GM19351 (cell line): ENCODE results near the gene SIRT5.
A peak's percentile ranks its signal among the peaks of the same experiment; 100 is the strongest.

ENCODE experiments used
- ATAC-seq: cut with Tn5 transposase; IDR thresholded peaks from one replicate; pipeline ENCODE4 v1.9.1; 2021; ENCODE audit warnings: mild to moderate bottlenecking, moderate library complexity; ENCODE audit not compliant: unreplicated experiment

Gene SIRT5

DNA sequence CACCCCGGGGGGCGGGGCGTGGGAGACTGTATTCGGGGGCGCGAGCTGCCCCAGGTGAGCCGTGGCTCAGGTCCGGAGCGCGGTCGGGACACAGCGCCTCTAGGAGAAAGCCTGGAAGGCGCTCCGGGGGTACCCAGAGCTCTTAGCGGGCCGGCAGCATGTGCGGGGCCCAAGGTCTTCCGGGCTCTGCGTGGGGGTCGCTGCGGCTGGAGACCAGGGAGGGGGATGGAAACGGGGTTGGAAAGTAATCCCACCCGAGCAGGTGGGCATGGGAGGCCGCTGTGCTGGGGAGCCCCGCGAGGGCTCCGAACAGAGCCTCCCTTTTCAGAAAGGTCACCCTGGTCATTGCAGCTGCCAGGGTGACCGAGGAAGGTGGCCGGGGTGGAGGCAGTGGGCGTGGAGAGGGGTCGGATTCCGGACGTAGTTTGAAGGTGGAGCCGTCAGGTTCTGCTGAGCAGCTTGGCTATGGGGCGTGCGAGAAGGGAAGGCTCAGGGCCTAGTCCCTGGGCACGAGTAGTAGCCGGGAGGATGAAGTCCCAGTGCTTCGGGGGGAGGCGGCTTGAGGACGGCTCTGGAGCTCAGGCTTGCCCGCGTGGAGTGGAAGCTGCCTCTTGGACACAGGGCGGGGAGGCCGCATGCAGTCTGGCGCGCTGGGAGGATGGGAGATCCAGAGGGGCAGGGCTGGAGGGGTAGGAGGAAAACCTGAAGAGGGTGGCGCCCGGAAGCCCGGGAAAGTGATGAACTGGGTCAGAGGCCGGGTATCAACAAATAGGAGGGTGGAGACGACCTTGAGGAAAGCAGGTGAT, at the start of gene SIRT5:
TSS of gene SIRT5 (plus strand) at position 31 of the 806 bp plus-strand sequence. CDS start 9,510 bp downstream, outside the sequence.
- peak; percentile 70 for ATAC-seq

DNA sequence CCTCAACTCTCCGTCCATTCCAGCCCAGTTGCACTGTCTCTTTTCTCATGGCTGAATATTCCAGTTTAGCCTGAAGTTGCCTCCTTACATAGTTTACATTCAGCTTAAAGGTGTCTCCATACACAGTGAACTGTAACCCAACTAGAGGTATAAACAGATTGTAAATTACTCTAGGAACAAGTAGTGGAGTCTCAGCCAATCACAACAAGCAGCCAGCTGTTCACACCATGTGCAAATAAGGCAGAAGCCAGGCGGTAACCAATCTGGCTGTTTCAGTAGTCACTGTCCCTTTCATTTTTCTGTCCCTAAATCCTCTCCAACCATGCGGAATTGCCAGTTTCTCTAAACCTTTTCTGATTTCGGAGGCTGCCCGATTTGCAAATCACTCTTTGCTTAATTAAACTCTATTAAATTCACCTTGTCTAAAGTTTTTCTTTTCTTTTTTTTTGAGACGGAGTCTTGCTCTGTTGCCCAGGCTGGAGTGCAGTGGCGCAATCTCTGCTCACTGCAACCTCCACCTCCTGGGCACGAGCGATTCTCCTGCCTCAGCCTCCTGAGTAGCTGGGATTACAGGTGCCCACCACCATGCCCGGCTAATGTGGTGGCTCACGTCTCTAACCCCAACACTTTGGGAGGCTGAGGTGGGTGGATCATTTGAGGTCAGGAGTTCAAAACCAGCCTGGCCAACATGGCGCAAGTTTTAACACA, 49.4 kb upstream of the SIRT5 start:
- no peak for ATAC-seq

DNA sequence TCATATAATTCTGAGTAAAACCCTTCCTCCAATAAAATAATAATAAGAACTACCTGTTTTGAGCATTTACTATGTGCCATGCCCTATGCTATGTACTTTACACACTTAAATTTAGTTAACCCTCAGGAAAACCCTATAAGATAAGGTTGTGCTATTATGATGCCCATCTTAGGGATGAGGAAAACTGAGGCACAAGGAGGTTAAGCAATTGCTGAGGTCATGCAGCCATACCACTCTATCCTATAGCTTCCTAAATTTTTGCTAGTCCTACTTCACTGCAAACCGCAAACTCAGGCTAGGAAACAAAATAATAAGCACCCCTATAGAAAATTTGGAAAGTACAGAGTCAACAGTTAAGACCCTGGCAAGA, 48.1 kb upstream of the SIRT5 start:
- ATAC-seq: no peak

DNA sequence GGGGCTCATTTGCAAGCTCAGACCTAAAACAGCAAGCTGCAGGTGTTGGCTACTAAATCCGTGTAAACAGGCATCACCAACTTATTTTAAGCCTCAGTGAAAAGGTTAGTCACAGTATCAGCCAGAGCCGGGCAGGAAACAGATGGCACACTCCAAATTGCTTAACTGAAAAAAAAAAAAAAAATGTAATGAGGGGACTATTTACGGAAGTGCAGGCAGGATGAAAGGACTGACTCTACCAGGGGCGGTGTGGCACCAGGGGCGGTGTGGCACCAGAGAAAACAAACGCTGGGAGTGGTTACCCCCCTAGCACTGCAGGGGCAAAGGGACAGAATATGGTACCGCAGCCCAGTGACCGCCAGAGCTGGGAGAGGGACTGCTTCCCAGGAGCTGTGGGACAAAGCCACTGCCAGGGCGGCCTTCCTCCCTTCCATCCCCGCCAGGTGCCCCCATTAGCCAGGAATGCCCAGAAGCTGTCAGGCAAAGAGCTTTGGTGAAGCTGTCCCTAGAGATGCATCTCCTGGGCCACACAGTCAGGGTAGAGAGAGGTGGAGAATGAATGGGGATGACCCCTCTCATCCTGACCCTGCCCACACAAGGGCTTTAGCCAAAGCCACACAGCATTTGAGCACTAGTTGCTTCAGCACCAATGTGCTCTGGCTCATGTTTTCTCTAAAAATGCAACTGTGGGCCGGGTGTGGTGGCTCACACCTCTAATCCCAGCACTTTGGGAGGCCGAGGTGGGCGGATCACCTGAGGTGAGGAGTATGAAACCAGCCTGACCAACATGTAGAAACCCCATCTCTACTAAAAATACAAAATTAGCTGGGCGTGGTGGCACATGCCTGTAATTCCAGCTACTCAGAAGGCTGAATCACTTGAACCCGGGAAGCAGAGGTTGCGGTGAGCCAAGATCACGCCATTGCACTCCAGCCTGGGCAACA, 47.4 kb upstream of the SIRT5 start:
- ATAC-seq: peak; percentile 86

DNA sequence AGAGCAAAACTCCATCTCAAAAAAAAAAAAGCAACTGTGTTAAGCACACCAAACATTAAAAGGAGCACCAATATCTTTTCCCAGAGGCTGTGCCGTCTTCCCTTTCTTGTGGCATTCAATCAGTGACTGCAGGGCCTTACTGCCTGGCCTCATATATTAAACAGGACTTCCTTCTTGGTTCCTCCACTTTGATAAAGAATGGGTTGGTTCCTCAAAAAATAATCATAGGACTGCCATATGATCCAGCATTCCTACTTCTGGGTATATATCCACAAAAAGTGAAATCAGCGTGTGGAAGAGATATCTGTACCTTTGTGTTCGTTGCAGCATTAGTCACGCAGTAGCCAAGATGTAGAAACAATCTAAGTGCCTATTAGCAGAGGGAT, 46.7 kb upstream of the SIRT5 start:
- no peak for ATAC-seq

DNA sequence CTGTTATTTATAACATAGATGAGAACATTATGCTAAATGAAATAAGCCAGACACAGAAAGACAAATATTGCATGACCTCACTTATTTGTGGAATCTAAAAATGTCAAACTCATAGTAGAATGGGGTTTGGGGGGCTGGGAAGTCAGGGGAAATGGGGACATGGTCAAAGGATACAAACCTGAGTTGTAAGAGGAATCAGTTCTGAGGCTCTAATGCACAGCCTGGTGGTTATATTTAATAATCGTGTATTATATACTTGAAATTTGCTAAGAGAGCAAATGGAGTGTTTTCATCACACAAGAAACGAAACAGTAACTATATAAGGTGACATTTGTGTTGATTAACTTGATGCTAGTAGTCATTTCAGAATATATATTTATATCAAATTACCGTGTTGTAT, 46.2 kb upstream of the SIRT5 start:
- no peak for ATAC-seq

DNA sequence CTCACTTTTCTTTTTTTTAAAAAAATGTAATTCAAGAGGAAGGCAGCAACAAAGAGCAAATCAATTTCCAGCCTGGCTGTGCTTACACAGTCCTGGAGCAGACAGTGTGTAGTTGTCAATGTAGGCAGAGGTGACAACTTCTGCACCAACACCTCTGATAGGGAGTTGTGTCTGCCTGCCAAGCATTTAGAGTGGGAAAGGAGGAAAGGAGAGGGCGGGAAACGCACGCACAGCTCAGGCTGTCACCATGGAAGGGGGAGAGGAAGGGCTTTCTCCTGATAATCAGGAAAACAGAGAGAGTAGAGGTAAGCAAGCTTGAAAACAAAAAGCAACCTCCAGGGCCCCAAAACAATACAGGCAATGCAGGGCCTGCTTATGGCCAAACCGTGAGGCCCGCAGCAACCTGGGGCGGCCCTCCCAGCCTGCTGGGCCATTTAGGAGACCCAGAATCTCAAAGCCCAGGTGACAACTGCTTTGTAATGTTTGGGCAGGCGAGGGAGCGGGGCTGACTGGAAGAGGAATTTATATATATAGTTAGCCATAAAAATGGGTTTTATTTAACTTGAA, 45.5 kb upstream of the SIRT5 start:
- no peak for ATAC-seq

DNA sequence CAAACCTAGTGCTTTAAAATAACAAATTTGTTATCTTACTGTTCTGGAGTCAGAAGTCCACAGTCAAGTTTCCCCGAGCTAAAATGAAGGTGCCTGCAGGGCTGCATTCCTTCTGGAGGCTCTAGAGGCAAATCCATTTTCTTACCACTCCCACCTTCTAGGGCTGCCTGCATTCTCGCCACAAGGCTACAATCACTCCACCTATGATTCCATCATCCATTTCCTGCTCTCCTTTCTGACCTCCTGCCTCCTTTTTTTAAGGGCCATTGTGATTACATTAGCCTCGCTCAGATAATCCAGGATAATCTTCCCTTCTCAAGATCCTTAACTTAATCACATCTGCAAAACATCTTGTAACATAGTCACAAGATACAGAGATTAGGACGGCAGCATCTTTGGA, 42.4 kb upstream of the SIRT5 start:
- no peak for ATAC-seq

DNA sequence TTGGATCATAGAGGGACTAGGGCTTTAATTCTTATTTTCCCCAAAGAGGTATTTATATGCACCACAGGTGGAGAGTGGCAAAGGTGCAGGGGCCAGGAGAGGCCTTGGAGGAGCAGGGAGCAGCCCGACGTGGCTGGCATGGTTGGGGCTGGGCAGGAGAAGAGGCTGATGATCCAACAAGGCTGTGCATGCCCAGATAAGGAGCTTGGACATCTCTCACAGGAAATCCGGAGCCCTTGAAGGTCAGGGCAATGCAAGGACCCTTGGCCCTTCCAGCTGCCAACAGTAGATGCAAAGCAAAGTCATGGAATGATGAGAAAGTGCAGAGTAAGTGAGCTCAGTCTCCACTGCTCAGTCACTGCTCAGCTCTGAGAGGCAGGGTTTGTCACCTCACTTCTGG, 39.9 kb upstream of the SIRT5 start:
- no peak for ATAC-seq

DNA sequence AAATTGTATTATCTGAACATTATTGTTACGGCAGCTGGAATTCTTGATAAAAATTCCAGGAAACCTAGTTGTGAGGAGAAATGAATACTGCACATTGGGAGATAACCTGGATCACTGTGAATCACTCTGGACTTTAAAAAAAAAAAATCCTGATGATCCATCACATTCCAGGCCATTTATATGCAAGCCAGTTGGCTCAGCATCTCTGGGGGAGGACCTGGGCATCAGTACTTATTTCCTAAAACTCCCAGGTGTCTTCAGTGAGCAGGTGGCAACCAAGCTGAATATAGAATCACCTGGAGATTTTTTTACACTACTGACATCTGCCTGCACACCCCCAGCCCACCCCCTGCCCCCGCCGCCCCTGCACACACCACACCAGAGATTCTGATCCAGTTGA, 39.1 kb upstream of the SIRT5 start:
- no peak for ATAC-seq

DNA sequence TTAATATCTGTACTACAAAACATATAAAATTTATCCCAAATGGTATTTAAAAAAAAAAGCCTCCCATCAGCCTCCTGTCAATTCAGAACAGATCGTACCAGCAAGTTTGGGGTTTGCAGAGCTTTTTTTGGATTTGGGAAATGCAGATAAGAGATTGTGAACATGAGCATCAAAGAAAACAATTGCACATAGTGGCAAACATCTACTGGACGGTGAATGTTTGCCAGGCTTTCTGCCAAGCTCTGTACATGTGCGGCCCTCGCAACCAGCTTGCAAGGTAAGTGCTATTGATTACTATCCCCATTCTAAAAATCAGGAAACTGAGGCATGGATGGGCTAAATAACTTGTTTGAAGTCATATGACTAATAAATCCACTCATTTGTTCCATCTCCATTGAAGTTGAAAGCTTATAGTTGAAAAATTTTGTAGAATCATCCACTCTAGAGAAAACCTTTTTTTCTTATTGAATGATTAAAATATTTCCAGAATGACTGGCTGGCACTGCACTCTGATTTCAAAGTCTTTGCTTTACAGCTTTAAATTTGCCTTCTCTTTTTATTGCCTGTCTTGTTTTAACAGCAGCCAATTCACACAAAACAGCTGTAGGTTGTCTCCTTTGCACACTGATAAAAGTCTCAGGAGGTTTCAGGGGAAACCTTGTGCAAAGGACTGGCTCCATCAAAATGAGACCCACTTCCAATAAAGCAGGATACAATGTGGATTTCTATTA, 37.4 kb upstream of the SIRT5 start:
- ATAC-seq: no peak

DNA sequence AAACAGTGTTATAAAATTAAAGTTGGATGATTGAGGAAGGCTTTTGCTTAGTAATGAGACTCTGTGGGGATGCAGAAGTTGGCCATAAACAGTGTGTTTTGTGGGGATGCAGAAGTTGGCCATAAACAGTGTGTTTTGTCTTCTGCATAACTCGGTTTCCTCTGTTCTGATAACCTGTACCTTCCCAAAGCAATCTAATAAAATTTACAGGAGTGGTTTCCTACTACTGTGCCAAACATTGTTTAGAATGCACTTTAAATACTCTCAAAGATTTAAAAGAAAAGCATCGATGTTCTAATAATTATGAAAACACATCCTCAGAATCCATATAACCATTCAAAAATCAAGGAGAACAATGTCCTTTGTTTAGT, 36.9 kb upstream of the SIRT5 start:
- no peak for ATAC-seq

DNA sequence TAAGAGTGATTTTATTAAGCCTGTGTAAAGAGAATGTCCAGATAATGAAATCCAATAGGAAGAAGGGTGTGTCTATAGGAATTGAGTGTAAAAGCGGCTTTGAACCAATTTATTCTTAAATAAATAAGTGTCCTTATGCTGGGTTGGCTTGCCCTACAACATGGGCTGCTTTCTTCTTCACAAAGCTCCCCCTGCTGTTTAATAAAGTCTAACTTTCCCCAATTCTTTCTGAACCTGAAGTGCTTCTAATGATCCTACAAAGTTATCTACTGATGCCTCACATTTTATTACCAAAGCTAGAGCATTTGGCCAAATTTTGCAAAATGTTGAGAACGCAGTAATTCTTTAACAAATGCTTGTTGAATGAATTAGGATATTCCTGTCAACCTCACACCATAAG, 36.3 kb upstream of the SIRT5 start:
- no peak for ATAC-seq

DNA sequence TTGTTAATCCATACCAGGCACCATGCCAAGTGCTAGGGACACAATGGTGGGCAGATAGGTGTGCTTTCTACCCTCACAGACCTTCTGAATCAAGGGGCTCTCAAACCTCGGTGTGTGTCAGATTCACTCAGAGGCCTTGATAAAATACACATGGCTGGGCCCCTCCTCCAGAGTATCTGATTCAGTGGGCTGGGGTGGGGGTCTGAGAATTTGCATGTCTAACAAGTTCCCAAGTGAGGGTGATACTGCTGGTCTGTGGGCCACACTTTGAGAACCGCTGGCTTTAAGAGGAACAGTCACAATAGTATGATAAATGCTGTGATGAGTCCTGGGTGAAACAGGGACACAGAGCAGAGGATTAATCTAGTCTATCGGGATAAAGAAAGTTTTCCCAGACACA, 35.8 kb upstream of the SIRT5 start:
- no peak for ATAC-seq

DNA sequence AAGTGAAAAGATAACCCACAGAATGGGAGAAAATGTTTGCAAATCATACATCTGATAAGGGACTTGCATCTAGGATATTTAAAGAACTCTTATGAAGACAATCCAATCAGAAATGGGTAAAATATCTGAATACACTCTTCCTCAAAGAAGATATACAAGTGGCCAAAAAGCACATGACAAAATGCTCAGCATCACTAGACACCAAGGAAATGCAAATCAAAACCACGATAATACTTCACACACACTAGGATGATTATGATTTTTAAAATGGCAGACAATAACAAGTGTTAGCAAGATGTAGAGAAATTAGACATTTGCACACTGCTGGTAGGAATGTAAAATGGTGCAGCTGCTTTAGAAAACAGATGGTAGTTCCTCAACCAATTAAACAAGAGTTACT, 34.8 kb upstream of the SIRT5 start:
- ATAC-seq: no peak

DNA sequence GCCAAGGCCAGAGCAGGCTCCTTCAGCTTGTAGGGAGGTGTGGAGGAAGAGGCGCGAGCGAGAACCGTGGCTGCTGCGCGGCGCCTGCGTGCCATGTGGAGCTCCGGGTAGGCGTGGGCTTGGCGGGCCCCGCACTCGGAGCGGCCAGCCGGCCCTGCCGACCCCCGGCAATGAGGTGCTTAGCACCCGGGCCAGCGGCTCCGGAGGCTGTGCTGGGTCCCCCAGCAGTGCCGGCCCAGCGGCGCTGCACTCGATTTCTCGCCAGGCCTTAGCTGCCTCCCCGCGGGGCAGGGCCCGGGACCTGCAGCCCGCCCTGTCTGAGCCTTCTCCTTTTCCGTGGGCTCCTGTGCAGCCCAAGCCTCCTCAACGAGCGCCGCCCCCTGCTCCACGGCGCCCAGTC, 32.9 kb upstream of the SIRT5 start:
- ATAC-seq: no peak

DNA sequence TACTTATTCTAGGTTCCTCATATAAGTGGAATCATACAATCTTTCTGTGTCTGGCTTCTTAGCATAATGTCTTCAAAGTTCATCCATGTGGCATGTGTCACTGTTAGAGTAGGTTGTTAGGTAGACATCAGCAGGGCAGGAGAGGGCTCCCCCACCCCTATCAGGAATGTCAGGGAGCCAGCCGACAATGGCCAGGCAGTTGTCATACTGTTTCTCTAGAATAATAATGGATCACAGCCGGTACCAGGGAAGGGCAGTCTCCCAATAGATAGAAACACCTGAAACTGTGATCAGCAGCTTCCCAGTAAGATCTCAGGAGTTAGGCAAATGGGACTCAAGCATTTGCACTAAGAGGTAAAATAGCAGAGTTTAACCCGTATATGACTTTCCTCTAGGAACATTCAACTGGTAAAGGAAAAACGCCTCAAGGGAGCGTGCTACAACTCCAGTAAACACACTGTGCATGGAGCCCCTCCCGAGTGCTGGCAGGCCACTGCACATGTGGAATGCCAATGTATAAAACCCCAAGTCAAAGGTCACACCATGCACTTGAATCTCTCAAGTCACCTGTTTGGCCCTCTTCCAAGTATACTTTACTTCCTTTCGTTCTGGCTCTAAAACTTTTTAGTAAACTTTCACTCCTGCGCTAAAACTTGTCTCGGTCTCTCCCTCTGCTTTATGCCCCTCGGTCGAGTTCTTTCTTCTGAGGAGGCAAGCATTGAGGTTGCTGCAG, 29.8 kb upstream of the SIRT5 start:
- ATAC-seq: no peak

DNA sequence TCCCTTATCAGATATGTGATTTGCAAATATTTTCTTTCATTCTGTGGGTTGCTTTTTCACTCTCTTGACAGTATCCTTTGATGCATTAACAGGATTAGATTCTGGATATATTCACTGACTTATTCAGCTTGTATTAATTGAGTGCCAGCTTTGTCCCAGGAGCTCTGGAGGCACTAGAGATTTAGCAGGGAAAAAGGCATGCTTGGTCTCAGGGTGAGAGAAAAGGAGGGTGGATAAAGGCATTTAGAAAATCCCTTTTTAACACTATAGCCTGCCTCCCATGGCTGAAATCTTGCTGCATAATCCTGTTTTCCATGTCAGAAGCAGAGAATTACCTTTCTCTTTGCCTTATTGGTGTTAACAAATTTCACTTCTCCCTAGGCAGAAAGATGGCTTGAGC, 28.5 kb upstream of the SIRT5 start:
- ATAC-seq: no peak

DNA sequence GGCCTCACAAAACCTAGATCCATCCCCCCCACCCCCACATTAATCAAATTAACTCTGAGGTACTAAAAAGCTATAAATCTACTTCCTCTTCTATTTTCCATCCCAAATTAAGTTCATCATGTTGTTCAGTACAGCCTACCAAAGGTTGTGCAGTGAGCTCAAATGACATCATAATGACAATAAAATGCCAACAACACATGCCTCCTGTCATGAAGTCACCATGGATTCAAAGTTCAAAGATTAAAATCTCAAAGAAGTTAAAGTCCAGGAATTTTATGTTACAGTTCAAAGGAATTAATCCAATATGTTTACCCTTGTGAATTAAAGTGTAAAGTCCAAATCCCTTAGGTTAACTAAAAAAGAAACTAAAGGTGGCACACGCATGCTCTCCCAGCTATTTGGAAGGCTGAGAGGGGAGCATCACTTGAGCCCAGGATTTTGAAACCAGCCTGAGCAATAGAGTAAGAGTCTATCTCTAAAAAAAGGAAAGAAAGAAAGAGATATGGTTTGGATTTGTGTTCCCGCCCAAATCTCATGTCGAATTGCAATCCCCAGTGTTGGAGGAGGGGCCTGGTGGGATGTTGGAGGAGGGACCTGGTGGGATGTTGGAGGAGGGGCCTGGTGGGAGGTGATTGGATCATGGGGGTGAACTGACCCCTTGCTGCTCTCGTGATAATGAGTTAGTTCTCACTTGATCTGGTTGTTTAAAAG, 25.7 kb upstream of the SIRT5 start:
- no peak for ATAC-seq
